WTC11 (cell line): ENCODE results near the gene CTTN. TPM values are rescaled to one million over a fixed set of nuclear protein-coding genes. Genes with fewer than 3 reads are reported as not detected.

Experiments used
- ATAC-seq: fragments of 200-7000 bp; cut with Tn5 transposase; 2 replicates; pipeline ENCODE4 v1.10.0; 2021; ENCODE audit warnings: mild to moderate bottlenecking, moderate library complexity
- CTCF ChIA-PET: fragments of 300-600 bp; sonication (Branson Sonifier 250); formaldehyde crosslinking; loops from one replicate; lab custom pipeline; 2021; ENCODE audit warnings: antibody characterized with exemption; lab: Charles Lee
- POLR2A ChIA-PET: fragments of 350-600 bp; sonication (Branson Sonifier 250); formaldehyde crosslinking; loops from one replicate; lab custom pipeline; 2021; ENCODE audit warnings: antibody characterized with exemption; lab: Charles Lee
- DNase-seq: peaks from one replicate; pipeline ENCODE4 v3.0.0; 2021; ENCODE audit warnings: low spot score
- H3K27ac Mint-ChIP-seq: 2 replicates; pipeline ENCODE4 v1.8.0; 2021; ENCODE audit warnings: mixed read lengths
- H3K27me3 Mint-ChIP-seq: 2 replicates; pipeline ENCODE4 v1.8.0; 2021; ENCODE audit warnings: low read depth, mild to moderate bottlenecking, moderate library complexity, mixed read lengths
- H3K36me3 Mint-ChIP-seq: 2 replicates; pipeline ENCODE4 v1.8.0; 2021; ENCODE audit warnings: mixed read lengths
- H3K4me1 Mint-ChIP-seq: 2 replicates; pipeline ENCODE4 v1.8.0; 2022; ENCODE audit warnings: mixed read lengths
- H3K4me3 Mint-ChIP-seq: 2 replicates; pipeline ENCODE4 v1.8.0; 2021; ENCODE audit warnings: mild to moderate bottlenecking, moderate library complexity, mixed read lengths
- H3K9me3 Mint-ChIP-seq: 2 replicates; pipeline ENCODE4 v1.8.0; 2021; ENCODE audit warnings: mixed read lengths
- AFF4 ChIP-seq: sonication (generic); formaldehyde crosslinking; IDR thresholded peaks from 2 replicates; pipeline ENCODE4 v1.8.1; 2023; ENCODE audit warnings: mild to moderate bottlenecking, missing genetic modification reagents, borderline replicate concordance
- CBFB ChIP-seq: sonication (generic); formaldehyde crosslinking; IDR thresholded peaks from 2 replicates; pipeline ENCODE4 v1.8.1; 2022; ENCODE audit warnings: mild to moderate bottlenecking, low read depth, missing genetic modification reagents
- CREM ChIP-seq: sonication (generic); formaldehyde crosslinking; IDR thresholded peaks from 2 replicates; pipeline ENCODE4 v1.8.1; 2022; ENCODE audit warnings: mild to moderate bottlenecking, missing genetic modification reagents, moderate library complexity
- GABPB1 ChIP-seq: sonication (generic); formaldehyde crosslinking; IDR thresholded peaks from 2 replicates; pipeline ENCODE4 v1.8.1; 2023; ENCODE audit warnings: mild to moderate bottlenecking, missing genetic modification reagents
- GTF2I ChIP-seq: fragments of 250-450 bp; sonication (Bioruptor Pico); conservative IDR thresholded peaks from 2 replicates; pipeline ENCODE4 v1.4.0; 2021; ENCODE audit warnings: mild to moderate bottlenecking
- JAZF1 ChIP-seq: fragments of 250-450 bp; sonication (Bioruptor Pico); IDR thresholded peaks from 2 replicates; pipeline ENCODE4 v1.9.0; 2021; ENCODE audit warnings: moderate library complexity, mild to moderate bottlenecking, inconsistent platforms
- NFE2L1 ChIP-seq: sonication (generic); formaldehyde crosslinking; IDR thresholded peaks from 2 replicates; pipeline ENCODE4 v1.8.1; 2023; ENCODE audit warnings: missing genetic modification reagents
- NR3C1 ChIP-seq: sonication (generic); formaldehyde crosslinking; conservative IDR thresholded peaks from 2 replicates; pipeline ENCODE4 v1.8.1; 2023; ENCODE audit warnings: low read depth, mild to moderate bottlenecking, missing genetic modification reagents
- OVOL2 ChIP-seq: fragments of 250-450 bp; sonication (Bioruptor Pico); IDR thresholded peaks from 2 replicates; pipeline ENCODE4 v1.9.0; 2021; ENCODE audit warnings: mild to moderate bottlenecking, borderline replicate concordance
- PRDM15 ChIP-seq: sonication (generic); formaldehyde crosslinking; IDR thresholded peaks from 2 replicates; pipeline ENCODE4 v1.8.0; 2022; ENCODE audit warnings: missing genetic modification reagents
- PREB ChIP-seq: sonication (generic); formaldehyde crosslinking; IDR thresholded peaks from 2 replicates; pipeline ENCODE4 v1.8.1; 2022; ENCODE audit warnings: mild to moderate bottlenecking, missing genetic modification reagents, moderate library complexity, borderline replicate concordance
- SMAD3 ChIP-seq: sonication (generic); formaldehyde crosslinking; IDR thresholded peaks from 2 replicates; pipeline ENCODE4 v1.8.0; 2022; ENCODE audit warnings: missing genetic modification reagents, mild to moderate bottlenecking, borderline replicate concordance
- SP1 ChIP-seq: sonication (generic); formaldehyde crosslinking; conservative IDR thresholded peaks from 2 replicates; pipeline ENCODE4 v1.8.1; 2022; ENCODE audit warnings: missing genetic modification reagents
- TEAD1 ChIP-seq: sonication (generic); formaldehyde crosslinking; IDR thresholded peaks from 2 replicates; pipeline ENCODE4 v1.8.0; 2022; ENCODE audit warnings: mild to moderate bottlenecking, missing genetic modification reagents
- ZNF219 ChIP-seq: sonication (generic); formaldehyde crosslinking; IDR thresholded peaks from 2 replicates; pipeline ENCODE4 v1.8.0; 2023; ENCODE audit warnings: missing genetic modification reagents, mild to moderate bottlenecking, borderline replicate concordance
- ZNF232 ChIP-seq: sonication (generic); formaldehyde crosslinking; IDR thresholded peaks from 2 replicates; pipeline ENCODE4 v1.8.0; 2022; ENCODE audit warnings: mild to moderate bottlenecking, missing genetic modification reagents
- ZNF396 ChIP-seq: fragments of 250-450 bp; sonication (Bioruptor Pico); IDR thresholded peaks from 2 replicates; pipeline ENCODE4 v1.8.0; 2021; ENCODE audit warnings: mild to moderate bottlenecking, moderate library complexity, borderline replicate concordance
- ZNF425 ChIP-seq: fragments of 250-450 bp; sonication (Bioruptor Pico); conservative IDR thresholded peaks from 2 replicates; pipeline ENCODE4 v1.9.0; 2021; ENCODE audit warnings: mild to moderate bottlenecking
- total RNA-seq: library from RNA; stranded (reverse); gene quantifications from 3 replicates; pipeline ENCODE4 v1.2.3, GENCODE V29; 2021

Gene CTTN
- total RNA-seq, 1 experiment from 2014 or later = 281 TPM

- TF ChIP-seq PRDM15 = no peak
- TF ChIP-seq ZNF396 = no peak
- no peak for TF ChIP-seq CREM (CRISPR knock-in tag)
- TF ChIP-seq SMAD3 = no peak
- no peak for TF ChIP-seq SP1
- no peak for TF ChIP-seq ZNF219 (CRISPR knock-in tag)
- TF ChIP-seq PREB (CRISPR knock-in tag) = no peak
- TF ChIP-seq NFE2L1 (CRISPR knock-in tag) = no peak
- no peak for TF ChIP-seq OVOL2 (CRISPR knock-in tag)
- TF ChIP-seq TEAD1 (CRISPR knock-in tag) = no peak
- TF ChIP-seq GABPB1 (CRISPR knock-in tag) = no peak
- TF ChIP-seq ZNF232 (CRISPR knock-in tag) = no peak
- TF ChIP-seq GTF2I (CRISPR knock-in tag) = no peak
- TF ChIP-seq AFF4 (CRISPR knock-in tag) = no peak
- no peak for TF ChIP-seq NR3C1
- TF ChIP-seq ZNF425 = no peak
- TF ChIP-seq JAZF1 (CRISPR knock-in tag) = no peak
- no peak for TF ChIP-seq CBFB (CRISPR knock-in tag)
- H3K4me3 Mint-ChIP-seq = no peak overlapping the region
- peaks cover 86% of the 10 kb centered on the region for H3K36me3 Mint-ChIP-seq
- H3K4me1 Mint-ChIP-seq = no peaks in the 10 kb centered on the region
- DNase-seq = no peak
- POLR2A ChIA-PET = no interaction called here
- no peaks in the 10 kb centered on the region for H3K9me3 Mint-ChIP-seq
- CTCF ChIA-PET = no interaction called here
- 0 out of 2 replicates have a peak overlapping the region, but pooled peaks have one; percentile 41 for H3K27ac Mint-ChIP-seq
- no peak for ATAC-seq
- H3K27me3 Mint-ChIP-seq = no peaks in the 10 kb centered on the region
Observed at GRCh38 chr11:70360211-70360610, 38.1 kb upstream of the CTTN start.
